B cell (primary cell): Measurements from ENCODE around the gene SLC8B1. TPM values are rescaled to one million over a fixed set of nuclear protein-coding genes. Genes with fewer than 3 reads are reported as not detected.

Source experiments
- ATAC-seq: fragments of 200-7000 bp; cut with Tn5 transposase; one replicate; pipeline ENCODE4 v1.10.0; 2021; ENCODE audit warnings: low read depth, mild to moderate bottlenecking, moderate number of reproducible peaks, moderate library complexity
- CTCF ChIA-PET: fragments of 350-600 bp; sonication (Branson Sonifier 250); formaldehyde crosslinking; loops from one replicate; lab custom pipeline; 2021; ENCODE audit warnings: antibody characterized with exemption, inconsistent platforms; lab: Charles Lee
- POLR2A ChIA-PET: fragments of 350-600 bp; sonication (Branson Sonifier 250); formaldehyde crosslinking; loops from one replicate; lab custom pipeline; 2021; ENCODE audit warnings: antibody characterized with exemption; lab: Charles Lee
- DNase-seq: peaks from one replicate; pipeline ENCODE4 v3.0.0; 2013
- H2AFZ ChIP-seq: 2 replicates; pipeline ENCODE4 v1.6.1; 2012; ENCODE audit warnings: mild to moderate bottlenecking, low read depth, low read length; ENCODE audit not compliant: insufficient read depth, poor library complexity, severe bottlenecking
- H3K27ac ChIP-seq, 2 donors: 1 replicate in 1 of 2; 2 replicates in 1 of 2; pipeline ENCODE4 v1.5.1; 2012 to 2013; ENCODE audit warnings: low read length in 2 of 2, mild to moderate bottlenecking in 2 of 2, moderate library complexity in 1 of 2
- H3K27me3 ChIP-seq, 4 experiments: fragments of 200-600 bp in 1 of 4; sonication (generic) in 1 of 4; replicated peaks in 1 of 4; 1 replicate in 2 of 4; 2 replicates in 2 of 4; pipeline versions ENCODE4 v1.6.1 to v1.7.0; 2013 to 2016; ENCODE audit warnings: low read length in 3 of 4, mild to moderate bottlenecking in 2 of 4, mixed read lengths in 1 of 4, moderate library complexity in 1 of 4; ENCODE audit not compliant: insufficient read depth in 4 of 4, control insufficient read depth in 3 of 4; ENCODE audit errors: control extremely low read depth in 1 of 4
- H3K36me3 ChIP-seq, 2 experiments: replicated peaks in 1 of 2; 1 replicate in 1 of 2; 2 replicates in 1 of 2; pipeline versions ENCODE4 v1.6.1 to v1.7.1; 2013; ENCODE audit warnings: low read length in 1 of 2; ENCODE audit not compliant: insufficient read depth in 2 of 2, control insufficient read depth in 1 of 2; ENCODE audit errors: control extremely low read depth in 1 of 2, extremely low read depth in 1 of 2
- H3K4me1 ChIP-seq, 2 donors: fragments of 200-600 bp in 1 of 2; sonication (generic) in 1 of 2; 1 replicate in 1 of 2; 2 replicates in 1 of 2; pipeline versions ENCODE4 v1.5.1 to v1.6.1; 2013 to 2017; ENCODE audit warnings: low read length in 2 of 2; ENCODE audit not compliant: control insufficient read depth in 2 of 2, insufficient read depth in 2 of 2
- H3K4me2 ChIP-seq: replicated peaks from 2 replicates; pipeline ENCODE3; 2012; ENCODE audit warnings: mild to moderate bottlenecking, low read depth, low read length; ENCODE audit not compliant: poor library complexity, severe bottlenecking
- H3K4me3 ChIP-seq, 5 experiments: fragments of 200-600 bp in 1 of 5; sonication (generic) in 1 of 5; 1 replicate in 3 of 5; 2 replicates in 2 of 5; pipeline versions ENCODE4 v1.5.1 to v1.7.0; 2011 to 2016; ENCODE audit warnings: low read length in 4 of 5, mild to moderate bottlenecking in 4 of 5, low read depth in 2 of 5, control low read depth in 1 of 5, moderate library complexity in 1 of 5; ENCODE audit not compliant: insufficient read depth in 1 of 5; ENCODE audit errors: control extremely low read depth in 1 of 5, extremely low read depth in 1 of 5
- H3K79me2 ChIP-seq: fragments of 200-600 bp; sonication (generic); one replicate; pipeline ENCODE4 v1.6.0; 2016; ENCODE audit warnings: low read length; ENCODE audit not compliant: control insufficient read depth, insufficient read depth
- H3K9ac ChIP-seq: fragments of 200-600 bp; sonication (generic); 2 replicates; pipeline ENCODE4 v1.6.1; 2017; ENCODE audit warnings: mild to moderate bottlenecking, low read length, moderate library complexity
- H3K9me3 ChIP-seq, 3 donors: one replicate each; pipeline versions ENCODE4 v1.6.1 to v1.7.1; 2013; ENCODE audit warnings: low read length in 2 of 3; ENCODE audit not compliant: control insufficient read depth in 2 of 3, insufficient read depth in 1 of 3; ENCODE audit errors: control extremely low read depth in 1 of 3
- H4K20me1 ChIP-seq: 2 replicates; pipeline ENCODE4 v1.6.0; 2012; ENCODE audit warnings: mild to moderate bottlenecking, low read length; ENCODE audit not compliant: insufficient read depth, control insufficient read depth, poor library complexity, severe bottlenecking
- H3K27ac Mint-ChIP-seq: one replicate; pipeline ENCODE4 v1.8.0; 2021; ENCODE audit warnings: mixed read lengths
- H3K27me3 Mint-ChIP-seq: one replicate; pipeline ENCODE4 v1.8.0; 2021; ENCODE audit warnings: mixed read lengths
- H3K4me1 Mint-ChIP-seq: one replicate; pipeline ENCODE4 v1.8.0; 2021; ENCODE audit warnings: mixed read lengths
- H3K4me3 Mint-ChIP-seq: one replicate; pipeline ENCODE4 v1.8.0; 2021; ENCODE audit warnings: mixed read lengths
- H3K9me3 Mint-ChIP-seq: one replicate; pipeline ENCODE4 v1.8.0; 2022; ENCODE audit warnings: mixed read lengths; ENCODE audit not compliant: insufficient read depth
- CTCF ChIP-seq: fragments of 200-600 bp; IDR thresholded peaks from one replicate; pipeline ENCODE4 v1.8.0; 2022; ENCODE audit warnings: antibody characterized with exemption, mild to moderate bottlenecking
- EZH2 ChIP-seq: IDR thresholded peaks from 2 replicates; pipeline ENCODE4 v1.6.1; 2012; ENCODE audit warnings: borderline replicate concordance, low read depth, mild to moderate bottlenecking, moderate library complexity, low read length; ENCODE audit not compliant: insufficient read depth, poor library complexity, severe bottlenecking
- WGBS: methylation state at CpG from one replicate; pipeline ENCODE4 v1.1.5; 2013; ENCODE audit warnings: missing lambda C conversion rate; ENCODE audit not compliant: insufficient coverage; 5-methylcytosine and 5-hydroxymethylcytosine counted together
- intact Hi-C: fragments of 100-400 bp; cut with micrococcal nuclease; formaldehyde crosslinking; loops from one replicate; pipeline ENCODE4 v1.10.0; 2022
- polyA plus RNA-seq: library from polyadenylated mRNA; depleted of rRNA; stranded (reverse); fragments of >200 nt; gene quantifications from 2 replicates; pipeline ENCODE4 v1.2.3, GENCODE V29; 2012
- total RNA-seq, 2 donors: library from RNA; stranded (reverse); fragments of 120-200 nt in 1 of 2; gene quantifications; 1 replicate in 1 of 2; 2 replicates in 1 of 2; pipeline versions ENCODE4 v1.2.3 to v1.2.4, GENCODE V29; 2013 to 2022

Gene SLC8B1
- total and polyA plus RNA-seq, 2 donors (not counting 1 experiment from before 2014, with no cell fraction given) = 18.7 to 35.6 TPM

- H3K4me3 ChIP-seq = no peak overlapping the region
- 94% methylated on average over 5 of the region's 6 CpGs for WGBS
- H3K27me3 ChIP-seq = no peaks in the 10 kb centered on the region
- no peaks in the 10 kb centered on the region for H3K4me1 ChIP-seq
- no peaks in the 10 kb centered on the region for H4K20me1 ChIP-seq
- peaks cover 1% of the 10 kb centered on the region for H3K9me3 Mint-ChIP-seq
- H2AFZ ChIP-seq = no peak overlapping the region
- H3K4me3 Mint-ChIP-seq = no peak overlapping the region
- H3K9me3 ChIP-seq = peaks cover 0 to 9% (median 0%) of the 10 kb centered on the region in 3 donors
- H3K9ac ChIP-seq = no peak overlapping the region
- no peaks in the 10 kb centered on the region for H3K4me1 Mint-ChIP-seq
- no peaks in the 10 kb centered on the region for H3K27me3 Mint-ChIP-seq
- TF ChIP-seq CTCF (no peak), EZH2 (no peak)
- no peak for ATAC-seq
- POLR2A ChIA-PET = no interaction called here
- no peak overlapping the region for H3K27ac Mint-ChIP-seq
- no peak overlapping the region for H3K27ac ChIP-seq
- CTCF ChIA-PET = interaction anchor here (0.8 to 1.0 kb wide), 2 partner anchors 84 to 120 kb away, joined by 3 to 5 read pairs; no protein-coding TSS in a partner anchor
- no peaks in the 10 kb centered on the region for H3K79me2 ChIP-seq
- H3K4me2 ChIP-seq = no peak overlapping the region
- H3K36me3 ChIP-seq = peaks cover 9 to 38% of the 10 kb centered on the region in 2 experiments
- intact Hi-C loops = loop anchor here (10.0 kb wide), 1 partner anchor 418 kb away; no protein-coding TSS in a partner anchor
- no peak for DNase-seq
Observed at GRCh38 chr12:113317122-113317521, 17.8 kb downstream of the SLC8B1 start.

- TF ChIP-seq EZH2 (no peak), CTCF (no peak)
- Mint-ChIP-seq H3K4me1 (no peaks in the 10 kb centered on the region), H3K27me3 (no peaks in the 10 kb centered on the region), H3K9me3 (no peaks in the 10 kb centered on the region), H3K27ac (no peak overlapping the region), H3K4me3 (no peak overlapping the region)
- Histone ChIP-seq H3K36me3 (peaks cover 8 to 38% of the 10 kb centered on the region in 2 experiments), H2AFZ (no peak overlapping the region), H3K79me2 (no peaks in the 10 kb centered on the region), H3K4me1 (no peaks in the 10 kb centered on the region), H3K4me2 (no peak overlapping the region), H3K9me3 (peaks cover 0 to 6% (median 0%) of the 10 kb centered on the region in 3 donors), H3K27ac (no peak overlapping the region), H3K27me3 (no peaks in the 10 kb centered on the region), H3K4me3 (no peak overlapping the region), H4K20me1 (no peaks in the 10 kb centered on the region), H3K9ac (no peak overlapping the region)
- no peak for DNase-seq
- 100% methylated on average over 3 of the region's 7 CpGs for WGBS
- POLR2A ChIA-PET = no interaction called here
- intact Hi-C loops = loop anchor here (10.0 kb wide), 1 partner anchor 419 kb away; no protein-coding TSS in a partner anchor
- no peak for ATAC-seq
- CTCF ChIA-PET = interaction anchor here (0.8 to 1.4 kb wide), 3 partner anchors 32 to 83 kb away, joined by 3 to 5 read pairs (median 4); no protein-coding TSS in a partner anchor
Observed at GRCh38 chr12:113316155-113316554, 18.8 kb downstream of the SLC8B1 start.
